ENCODE results near the gene IFT81.

DNA sequence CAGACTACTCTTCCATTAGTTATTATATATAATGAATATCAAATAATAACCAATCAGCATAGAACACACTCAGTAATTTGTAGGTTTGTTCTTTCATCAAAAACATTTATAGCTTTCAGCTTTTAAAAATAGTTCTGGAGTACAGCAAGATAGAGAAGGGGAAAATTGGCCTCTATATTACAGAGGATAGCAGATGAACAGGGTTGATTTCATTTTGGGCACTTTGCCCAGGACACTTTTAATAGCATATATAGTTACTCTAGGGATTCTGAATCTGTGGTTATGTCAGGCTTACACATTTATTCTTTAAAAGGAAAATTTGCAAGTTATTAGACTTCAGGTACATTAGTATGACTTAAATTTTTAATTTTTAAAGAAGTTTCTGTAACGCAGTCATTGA lies 52.6 kb downstream of the IFT81 start:
- TF ChIP-seq, protein P1, sequence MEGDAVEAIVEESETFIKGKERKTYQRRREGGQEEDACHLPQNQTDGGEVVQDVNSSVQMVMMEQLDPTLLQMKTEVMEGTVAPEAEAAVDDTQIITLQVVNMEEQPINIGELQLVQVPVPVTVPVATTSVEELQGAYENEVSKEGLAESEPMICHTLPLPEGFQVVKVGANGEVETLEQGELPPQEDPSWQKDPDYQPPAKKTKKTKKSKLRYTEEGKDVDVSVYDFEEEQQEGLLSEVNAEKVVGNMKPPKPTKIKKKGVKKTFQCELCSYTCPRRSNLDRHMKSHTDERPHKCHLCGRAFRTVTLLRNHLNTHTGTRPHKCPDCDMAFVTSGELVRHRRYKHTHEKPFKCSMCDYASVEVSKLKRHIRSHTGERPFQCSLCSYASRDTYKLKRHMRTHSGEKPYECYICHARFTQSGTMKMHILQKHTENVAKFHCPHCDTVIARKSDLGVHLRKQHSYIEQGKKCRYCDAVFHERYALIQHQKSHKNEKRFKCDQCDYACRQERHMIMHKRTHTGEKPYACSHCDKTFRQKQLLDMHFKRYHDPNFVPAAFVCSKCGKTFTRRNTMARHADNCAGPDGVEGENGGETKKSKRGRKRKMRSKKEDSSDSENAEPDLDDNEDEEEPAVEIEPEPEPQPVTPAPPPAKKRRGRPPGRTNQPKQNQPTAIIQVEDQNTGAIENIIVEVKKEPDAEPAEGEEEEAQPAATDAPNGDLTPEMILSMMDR (IDR thresholded peaks at IDR 0.05): no peak
- TF ChIP-seq POLR2A (IDR thresholded peaks at IDR 0.05): no peak
